Transverse colon (tissue), 3 donors: ENCODE data around the gene KCNJ5.

Source experiments
- CTCF ChIP-seq, 5 experiments: fragments of 200-600 bp in 3 of 5; fragments of 450-650 bp in 2 of 5; sonication (generic) in 3 of 5; IDR thresholded peaks; 1 replicate in 2 of 5; 2 replicates in 3 of 5; pipeline ENCODE4 v1.5.1; 2016 to 2017; ENCODE audit warnings: antibody characterized with exemption in 5 of 5, inconsistent platforms in 3 of 5, mild to moderate bottlenecking in 2 of 5, moderate library complexity in 1 of 5
- EP300 ChIP-seq: sonication (generic); formaldehyde crosslinking; IDR thresholded peaks from one replicate; pipeline ENCODE4 v1.6.1; 2017; ENCODE audit warnings: antibody characterized with exemption, low read depth
- POLR2A ChIP-seq: fragments of 450-650 bp; IDR thresholded peaks from one replicate; pipeline ENCODE4 v1.6.1; 2016; ENCODE audit warnings: antibody characterized with exemption, mild to moderate bottlenecking, moderate library complexity

GRCh38 chr11:128927108-128927461, 35.9 kb downstream of the KCNJ5 start:
- no peak for TF ChIP-seq CTCF (IDR thresholded peaks at IDR 0.05)
- no peak for TF ChIP-seq POLR2A
- TF ChIP-seq EP300, result no peak
